ENCODE measurements around the gene WSB1.
A peak's percentile ranks its signal among the peaks of the same experiment; 100 is the strongest.

The WSB1 gene

GRCh38 chr17:27329146-27329805, 35.4 kb downstream of the WSB1 start:
- Mint-ChIP-seq H3K4me1 (peaks cover 16% of the 10 kb centered on the region), H3K36me3 (no peaks in the 10 kb centered on the region), H3K27ac (no peak overlapping the region), H3K9me3 (no peaks in the 10 kb centered on the region), H3K4me3 (no peak overlapping the region), H3K27me3 (peaks cover 2% of the 10 kb centered on the region)
- ATAC-seq (ENCODE audit: low read depth) (no peak), DNase-seq (ENCODE audit: low spot score in 2 of 2) (no peak)

GRCh38 chr17:27332047-27332393, 38.1 kb downstream of the WSB1 start:
- peak overlapping the region; percentile 94 for H3K27ac Mint-ChIP-seq
- H3K27me3 Mint-ChIP-seq: no peaks in the 10 kb centered on the region
- no peak for ATAC-seq (ENCODE audit: low read depth)
- peak overlapping the region; percentile 81 for H3K4me3 Mint-ChIP-seq
- DNase-seq (ENCODE audit: low spot score in 2 of 2): no peak
- no peaks in the 10 kb centered on the region for H3K9me3 Mint-ChIP-seq
- H3K4me1 Mint-ChIP-seq: peaks cover 16% of the 10 kb centered on the region
- H3K36me3 Mint-ChIP-seq: no peaks in the 10 kb centered on the region

- peak overlapping the region; percentile 94 for H3K27ac Mint-ChIP-seq
- no peaks in the 10 kb centered on the region for H3K27me3 Mint-ChIP-seq
- peak; percentile 76 to 79 for DNase-seq (ENCODE audit: low spot score in 2 of 2)
- peak; percentile 82 for ATAC-seq (ENCODE audit: low read depth)
- no peaks in the 10 kb centered on the region for H3K9me3 Mint-ChIP-seq
- H3K4me3 Mint-ChIP-seq: peak overlapping the region; percentile 81
- no peaks in the 10 kb centered on the region for H3K36me3 Mint-ChIP-seq
- peaks cover 12% of the 10 kb centered on the region for H3K4me1 Mint-ChIP-seq
Observed at GRCh38 chr17:27332485-27333409, 38.8 kb downstream of the WSB1 start.

GRCh38 chr17:27333410-27333980, 39.6 kb downstream of the WSB1 start:
- ATAC-seq (ENCODE audit: low read depth) (no peak), DNase-seq (ENCODE audit: low spot score in 2 of 2) (no peak)
- peak overlapping the region; percentile 94 for H3K27ac Mint-ChIP-seq

GRCh38 chr17:27336184-27336583, 42.3 kb downstream of the WSB1 start:
- peaks cover 35% of the 10 kb centered on the region for H3K4me1 Mint-ChIP-seq

More at GRCh38 chr17:27333410-27333980, 39.6 kb downstream of the WSB1 start:
- H3K9me3 Mint-ChIP-seq: no peaks in the 10 kb centered on the region
- H3K27me3 Mint-ChIP-seq: no peaks in the 10 kb centered on the region
- H3K4me3 Mint-ChIP-seq: peak overlapping the region; percentile 81
- H3K4me1 Mint-ChIP-seq: peaks cover 15% of the 10 kb centered on the region
- no peaks in the 10 kb centered on the region for H3K36me3 Mint-ChIP-seq

GRCh38 chr17:27338536-27338985, 44.6 kb downstream of the WSB1 start:
- Mint-ChIP-seq H3K27ac (peak overlapping the region; percentile 74), H3K27me3 (no peaks in the 10 kb centered on the region), H3K36me3 (no peaks in the 10 kb centered on the region), H3K4me3 (peak overlapping the region; percentile 15), H3K9me3 (no peaks in the 10 kb centered on the region), H3K4me1 (peaks cover 26% of the 10 kb centered on the region)
- ATAC-seq (ENCODE audit: low read depth): peak; percentile 83
- no peak for DNase-seq (ENCODE audit: low spot score in 2 of 2)

More at GRCh38 chr17:27336184-27336583, 42.3 kb downstream of the WSB1 start:
- Mint-ChIP-seq H3K36me3 (no peaks in the 10 kb centered on the region), H3K27ac (no peak overlapping the region), H3K27me3 (no peaks in the 10 kb centered on the region), H3K4me3 (no peak overlapping the region), H3K9me3 (no peaks in the 10 kb centered on the region)
- DNase-seq (ENCODE audit: low spot score in 2 of 2) (no peak), ATAC-seq (ENCODE audit: low read depth) (no peak)

GRCh38 chr17:27339198-27339835, 45.4 kb downstream of the WSB1 start:
- Mint-ChIP-seq H3K4me1 (peaks cover 25% of the 10 kb centered on the region), H3K4me3 (peak overlapping the region; percentile 56), H3K36me3 (no peaks in the 10 kb centered on the region), H3K9me3 (no peaks in the 10 kb centered on the region), H3K27me3 (no peaks in the 10 kb centered on the region), H3K27ac (peak overlapping the region; percentile 74)
- ATAC-seq (ENCODE audit: low read depth) (peak; percentile 26), DNase-seq (ENCODE audit: low spot score in 2 of 2) (no peak)

GRCh38 chr17:27339836-27340550, 46.1 kb downstream of the WSB1 start:
- peak overlapping the region; percentile 58 for H3K27ac Mint-ChIP-seq
- peaks cover 25% of the 10 kb centered on the region for H3K4me1 Mint-ChIP-seq
- no peaks in the 10 kb centered on the region for H3K27me3 Mint-ChIP-seq
- H3K36me3 Mint-ChIP-seq: no peaks in the 10 kb centered on the region
- no peak overlapping the region for H3K4me3 Mint-ChIP-seq
- no peaks in the 10 kb centered on the region for H3K9me3 Mint-ChIP-seq
- ATAC-seq (ENCODE audit: low read depth) (no peak), DNase-seq (ENCODE audit: low spot score in 2 of 2) (no peak)

- Mint-ChIP-seq H3K27ac (no peak overlapping the region), H3K36me3 (no peaks in the 10 kb centered on the region), H3K27me3 (no peaks in the 10 kb centered on the region), H3K9me3 (no peaks in the 10 kb centered on the region), H3K4me3 (no peak overlapping the region), H3K4me1 (peaks cover 25% of the 10 kb centered on the region)
- ATAC-seq (ENCODE audit: low read depth) (no peak), DNase-seq (ENCODE audit: low spot score in 2 of 2) (no peak)
Observed at GRCh38 chr17:27340575-27340974, 46.7 kb downstream of the WSB1 start.

- ATAC-seq (ENCODE audit: low read depth) (no peak), DNase-seq (ENCODE audit: low spot score in 2 of 2) (no peak)
- H3K9me3 Mint-ChIP-seq: no peaks in the 10 kb centered on the region
- H3K4me3 Mint-ChIP-seq: no peak overlapping the region
- no peak overlapping the region for H3K27ac Mint-ChIP-seq
- H3K36me3 Mint-ChIP-seq: no peaks in the 10 kb centered on the region
- H3K27me3 Mint-ChIP-seq: no peaks in the 10 kb centered on the region
- peaks cover 25% of the 10 kb centered on the region for H3K4me1 Mint-ChIP-seq
Observed at GRCh38 chr17:27341041-27341471, 47.1 kb downstream of the WSB1 start.

- no peaks in the 10 kb centered on the region for H3K36me3 Mint-ChIP-seq
- H3K27me3 Mint-ChIP-seq: no peaks in the 10 kb centered on the region
- H3K4me1 Mint-ChIP-seq: peaks cover 27% of the 10 kb centered on the region
- no peaks in the 10 kb centered on the region for H3K9me3 Mint-ChIP-seq
- H3K27ac Mint-ChIP-seq: peak overlapping the region; percentile 5
- no peak overlapping the region for H3K4me3 Mint-ChIP-seq
- DNase-seq (ENCODE audit: low spot score in 2 of 2) (peak in 1 of 2 donors; percentile 18), ATAC-seq (ENCODE audit: low read depth) (peak; percentile 42)
Observed at GRCh38 chr17:27342059-27342458, 48.1 kb downstream of the WSB1 start.

GRCh38 chr17:27343294-27343693, 49.4 kb downstream of the WSB1 start:
- H3K27ac Mint-ChIP-seq: no peak overlapping the region
- H3K4me1 Mint-ChIP-seq: peaks cover 26% of the 10 kb centered on the region
- ATAC-seq (ENCODE audit: low read depth) (no peak), DNase-seq (ENCODE audit: low spot score in 2 of 2) (no peak)
- no peaks in the 10 kb centered on the region for H3K9me3 Mint-ChIP-seq
- no peaks in the 10 kb centered on the region for H3K36me3 Mint-ChIP-seq
- no peaks in the 10 kb centered on the region for H3K27me3 Mint-ChIP-seq
- H3K4me3 Mint-ChIP-seq: peak overlapping the region; percentile 3

- Mint-ChIP-seq H3K27me3 (no peaks in the 10 kb centered on the region), H3K27ac (no peak overlapping the region)
- no peak for ATAC-seq (ENCODE audit: low read depth)
Observed at GRCh38 chr17:27343977-27344607, 50.2 kb downstream of the WSB1 start.

More at GRCh38 chr17:27343977-27344607, 50.2 kb downstream of the WSB1 start:
- Mint-ChIP-seq H3K4me3 (no peak overlapping the region), H3K36me3 (no peaks in the 10 kb centered on the region), H3K4me1 (peaks cover 18% of the 10 kb centered on the region), H3K9me3 (no peaks in the 10 kb centered on the region)
- no peak for DNase-seq (ENCODE audit: low spot score in 2 of 2)

Data from memory B cell (primary cell).